Gastrocnemius medialis (tissue), 4 donors: Measurements from ENCODE around the gene SS18L1. TPM values are rescaled to one million over a fixed set of nuclear protein-coding genes. Genes with fewer than 3 reads are reported as not detected.

Experiments
- ATAC-seq, 2 donors: fragments of 150-250 bp; one replicate each; pipeline ENCODE4 v1.9.1; 2016
- DNase-seq, 2 donors: peaks; one replicate each; pipeline ENCODE4 v3.0.0-alpha.2; 2019
- H3K27ac ChIP-seq, 4 donors: fragments of 200-600 bp; sonication (generic); 1 replicate in 1 of 4; 2 replicates in 3 of 4; pipeline ENCODE4 v1.5.1; 2016 to 2018; ENCODE audit warnings: mild to moderate bottlenecking in 2 of 4, moderate library complexity in 1 of 4
- H3K27me3 ChIP-seq, 3 donors: fragments of 200-600 bp; sonication (generic) in 2 of 3; 1 replicate in 1 of 3; 2 replicates in 2 of 3; pipeline versions ENCODE4 v1.5.1 to v1.6.0; 2016 to 2019; ENCODE audit warnings: mild to moderate bottlenecking in 1 of 3, moderate library complexity in 1 of 3
- H3K36me3 ChIP-seq, 2 donors: fragments of 200-600 bp; sonication (generic) in 1 of 2; one replicate each; pipeline ENCODE4 v1.5.1; 2017 to 2018
- H3K4me1 ChIP-seq, 2 donors: fragments of 200-600 bp; sonication (generic) in 1 of 2; one replicate each; pipeline ENCODE4 v1.5.1; 2016 to 2017; ENCODE audit warnings: mild to moderate bottlenecking in 2 of 2
- H3K4me3 ChIP-seq, 4 donors: fragments of 200-600 bp; sonication (generic) in 3 of 4; 1 replicate in 1 of 4; 2 replicates in 3 of 4; pipeline ENCODE4 v1.5.1; 2016 to 2019; ENCODE audit warnings: mild to moderate bottlenecking in 2 of 4
- H3K9me3 ChIP-seq, 3 donors: fragments of 200-600 bp; sonication (generic) in 2 of 3; 1 replicate in 1 of 3; 2 replicates in 2 of 3; pipeline ENCODE4 v1.5.1; 2016 to 2019
- CTCF ChIP-seq, 5 experiments: fragments of 450-650 bp in 3 of 5; fragments of 200-600 bp in 2 of 5; sonication (generic) in 2 of 5; IDR thresholded peaks in 4 of 5; conservative IDR thresholded peaks in 1 of 5; 1 replicate in 4 of 5; 2 replicates in 1 of 5; pipeline ENCODE4 v1.5.1; 2016 to 2019; ENCODE audit warnings: antibody characterized with exemption in 5 of 5, mild to moderate bottlenecking in 3 of 5, moderate library complexity in 3 of 5
- POLR2A ChIP-seq, 2 donors: fragments of 450-650 bp; IDR thresholded peaks; one replicate each; pipeline ENCODE4 v1.6.1; 2017; ENCODE audit warnings: antibody characterized with exemption in 2 of 2, mild to moderate bottlenecking in 2 of 2, moderate library complexity in 2 of 2
- in situ Hi-C, 4 donors: fragments of 200-750 bp; cut with MboI; loops; one replicate each; pipeline versions ENCODE4 v1.15.0 to v1.8.0; 2017; ENCODE audit warnings: low sequenced_read_pairs in 4 of 4
- intact Hi-C: fragments of 100-400 bp; cut with DNase I; formaldehyde crosslinking; loops from one replicate; pipeline ENCODE4 v1.15.1; 2023; ENCODE audit warnings: low total_unique reads
- total RNA-seq, 4 donors: library from RNA; depleted of rRNA; stranded (reverse); fragments of >200 nt; gene quantifications; one replicate each; pipeline versions ENCODE4 v1.1.0 to v1.2.3, GENCODE V29; 2016

SS18L1 gene
- total RNA-seq, 4 donors from 2014 or later = 11.5 to 31.8 (median 16.9) TPM

- Histone ChIP-seq H3K9me3 (no peaks in the 10 kb centered on the region), H3K4me1 (peaks cover 12 to 13% of the 10 kb centered on the region in 2 donors), H3K27ac (no peak overlapping the region), H3K36me3 (no peaks in the 10 kb centered on the region), H3K4me3 (no peak overlapping the region), H3K27me3 (peaks cover 32 to 37% (median 34%) of the 10 kb centered on the region in 3 donors)
- DNase-seq (no peak), ATAC-seq (no peak)
- intact Hi-C loops (no loop called here), in situ Hi-C loops (no loop called here)
- TF ChIP-seq POLR2A (IDR thresholded peaks at IDR 0.05) = no peak
- no peak for TF ChIP-seq CTCF (IDR thresholded peaks at IDR 0.05 in 4 of 5, conservative IDR thresholded peaks at IDR 0.05 in 1 of 5)
These were observed 68.3 kb downstream of the SS18L1 start for GRCh38 chr20:62211769-62212288.

- in situ Hi-C loops (no loop called here), intact Hi-C loops (no loop called here)
- Histone ChIP-seq H3K27me3 (peaks cover 37 to 42% (median 39%) of the 10 kb centered on the region in 3 donors), H3K4me1 (peaks cover 12 to 13% of the 10 kb centered on the region in 2 donors), H3K4me3 (no peak overlapping the region), H3K9me3 (no peaks in the 10 kb centered on the region), H3K27ac (no peak overlapping the region), H3K36me3 (no peaks in the 10 kb centered on the region)
- no peak for ATAC-seq
- no peak for DNase-seq
- TF ChIP-seq CTCF (IDR thresholded peaks at IDR 0.05 in 4 of 5, conservative IDR thresholded peaks at IDR 0.05 in 1 of 5) = no peak
These were observed 68.7 kb downstream of the SS18L1 start for GRCh38 chr20:62212299-62212698.

GRCh38 chr20:62214067-62214466 lies 70.5 kb downstream of the SS18L1 start:
- intact Hi-C loops = no loop called here
- no peaks in the 10 kb centered on the region for H3K9me3 ChIP-seq
- H3K4me3 ChIP-seq = no peak overlapping the region
- ATAC-seq = no peak
- no peak for TF ChIP-seq POLR2A (IDR thresholded peaks at IDR 0.05)
- TF ChIP-seq CTCF (IDR thresholded peaks at IDR 0.05 in 4 of 5, conservative IDR thresholded peaks at IDR 0.05 in 1 of 5) = no peak
- H3K36me3 ChIP-seq = no peaks in the 10 kb centered on the region
- peaks cover 50 to 58% (median 55%) of the 10 kb centered on the region in 3 donors for H3K27me3 ChIP-seq
- H3K27ac ChIP-seq = no peak overlapping the region
- H3K4me1 ChIP-seq = peaks cover 7 to 14% of the 10 kb centered on the region in 2 donors
- no peak for DNase-seq
- in situ Hi-C loops = no loop called here

- no peak for TF ChIP-seq CTCF (IDR thresholded peaks at IDR 0.05 in 4 of 5, conservative IDR thresholded peaks at IDR 0.05 in 1 of 5)
- TF ChIP-seq POLR2A (IDR thresholded peaks at IDR 0.05) = no peak
- DNase-seq (no peak), ATAC-seq (no peak)
- Histone ChIP-seq H3K4me3 (no peak overlapping the region), H3K4me1 (peaks cover 4 to 14% of the 10 kb centered on the region in 2 donors), H3K9me3 (no peaks in the 10 kb centered on the region), H3K27ac (no peak overlapping the region), H3K36me3 (no peaks in the 10 kb centered on the region), H3K27me3 (peaks cover 53 to 59% (median 59%) of the 10 kb centered on the region in 3 donors)
- intact Hi-C loops = no loop called here
- in situ Hi-C loops = no loop called here
These were observed 71.7 kb downstream of the SS18L1 start for GRCh38 chr20:62215020-62215990.
